GM20431 (cell line): ENCODE measurements around the gene NAV2.

Source experiments
- in situ Hi-C: fragments of 300-500 bp; cut with MseI, MboI; formaldehyde crosslinking; loops from one replicate; pipeline ENCODE4 v1.15.0; 2020; ENCODE audit warnings: low sequenced_read_pairs; ENCODE audit not compliant: unreplicated experiment

Gene NAV2

GRCh38 chr11:20131788-20132666 is 419.4 kb downstream of the NAV2 start:
- in situ Hi-C loops = loop anchor here (10.0 kb wide), 1 partner anchor 223 kb away; no protein-coding TSS in a partner anchor

GRCh38 chr11:20132667-20133039 is 420.0 kb downstream of the NAV2 start:
- in situ Hi-C loops = loop anchor here (10.0 kb wide), 1 partner anchor 222 kb away; no protein-coding TSS in a partner anchor

- in situ Hi-C loops = loop anchor here (10.0 kb wide), 1 partner anchor 220 kb away; no protein-coding TSS in a partner anchor
These were observed 422.5 kb downstream of the NAV2 start for GRCh38 chr11:20134991-20135736.

- in situ Hi-C loops = loop anchor here (10.0 kb wide), 1 partner anchor 217 kb away; no protein-coding TSS in a partner anchor
These were observed 425.0 kb downstream of the NAV2 start for GRCh38 chr11:20137637-20138036.

GRCh38 chr11:20138707-20139106 is 426.1 kb downstream of the NAV2 start:
- in situ Hi-C loops = loop anchor here (10.0 kb wide), 1 partner anchor 216 kb away; no protein-coding TSS in a partner anchor

- in situ Hi-C loops = no loop called here
These were observed 441.7 kb downstream of the NAV2 start for GRCh38 chr11:20154381-20154780.

GRCh38 chr11:20155683-20156279 is 443.1 kb downstream of the NAV2 start:
- in situ Hi-C loops = no loop called here

- in situ Hi-C loops = no loop called here
These were observed 443.7 kb downstream of the NAV2 start for GRCh38 chr11:20156280-20156875.

GRCh38 chr11:20156876-20157613 is 444.4 kb downstream of the NAV2 start:
- in situ Hi-C loops = no loop called here

GRCh38 chr11:20157728-20158127 is 445.1 kb downstream of the NAV2 start:
- in situ Hi-C loops = no loop called here

GRCh38 chr11:20158597-20159257 is 446.1 kb downstream of the NAV2 start:
- in situ Hi-C loops = no loop called here

GRCh38 chr11:20159466-20160381 is 447.1 kb downstream of the NAV2 start:
- in situ Hi-C loops = no loop called here

GRCh38 chr11:20160425-20161229 is 448.0 kb downstream of the NAV2 start, which contains the start of gene DBX1:
TSS of gene DBX1 (minus strand) at chr11:20160475. CDS start at chr11:20160324, 151 bp downstream.
- in situ Hi-C loops = no loop called here

- in situ Hi-C loops = no loop called here
These were observed 448.7 kb downstream of the NAV2 start for GRCh38 chr11:20161230-20161918.

- in situ Hi-C loops = no loop called here
These were observed 449.5 kb downstream of the NAV2 start for GRCh38 chr11:20161923-20162744.
